OCI-LY1 (cell line): ENCODE measurements around the gene DYNC1I1.

Experiments
- H2AFZ ChIP-seq: fragments of 200-600 bp; sonication (generic), shearing (Covaris generic); 2 replicates; pipeline ENCODE4 v1.6.0; 2014; ENCODE audit warnings: antibody characterized with exemption, mild to moderate bottlenecking, low read length
- H3F3A ChIP-seq: fragments of 200-600 bp; sonication (generic), shearing (Covaris generic); 2 replicates; pipeline ENCODE4 v1.6.0; 2014; ENCODE audit warnings: mild to moderate bottlenecking, antibody characterized with exemption, low read length, moderate library complexity; ENCODE audit not compliant: insufficient read depth
- H3K27ac ChIP-seq: fragments of 200-600 bp; sonication (generic); 2 replicates; pipeline ENCODE4 v1.5.1; 2014; ENCODE audit warnings: low read length, mixed run types, mild to moderate bottlenecking, low read depth; ENCODE audit not compliant: poor library complexity, severe bottlenecking
- H3K27me3 ChIP-seq: fragments of 200-600 bp; sonication (generic); 2 replicates; pipeline ENCODE4 v1.6.0; 2014; ENCODE audit warnings: antibody characterized with exemption, mild to moderate bottlenecking, low read length, moderate library complexity; ENCODE audit not compliant: insufficient read depth
- H3K36me3 ChIP-seq: fragments of 200-600 bp; sonication (generic); 2 replicates; pipeline ENCODE4 v1.6.1; 2014; ENCODE audit warnings: mild to moderate bottlenecking, antibody characterized with exemption, low read length, moderate library complexity, mixed read lengths; ENCODE audit not compliant: insufficient read depth
- H3K4me1 ChIP-seq: fragments of 200-600 bp; sonication (generic); 2 replicates; pipeline ENCODE4 v1.5.1; 2014; ENCODE audit warnings: mild to moderate bottlenecking, low read length, moderate library complexity; ENCODE audit not compliant: insufficient read depth, severe bottlenecking
- H3K4me2 ChIP-seq: fragments of 200-600 bp; sonication (generic), shearing (Covaris generic); 2 replicates; pipeline ENCODE4 v1.6.1; 2014; ENCODE audit warnings: low read length
- H3K4me3 ChIP-seq: fragments of 200-600 bp; sonication (generic); 2 replicates; pipeline ENCODE4 v1.5.1; 2014; ENCODE audit warnings: low read length, low read depth, mild to moderate bottlenecking, mixed read lengths; ENCODE audit not compliant: poor library complexity, severe bottlenecking
- H3K79me2 ChIP-seq: fragments of 200-600 bp; shearing (Covaris generic); 2 replicates; pipeline ENCODE4 v1.6.1; 2016; ENCODE audit warnings: mixed run types, low read length, mixed read lengths; ENCODE audit not compliant: insufficient read depth
- H3K9ac ChIP-seq: fragments of 200-600 bp; sonication (generic), shearing (Covaris generic); 2 replicates; pipeline ENCODE4 v1.6.1; 2014; ENCODE audit warnings: mild to moderate bottlenecking, low read length, mixed read lengths
- H3K9me2 ChIP-seq: fragments of 200-600 bp; sonication (generic), shearing (Covaris generic); 2 replicates; pipeline ENCODE4 v1.6.1; 2014; ENCODE audit warnings: low read depth, mild to moderate bottlenecking, low read length, mixed read lengths
- H3K9me3 ChIP-seq: fragments of 200-600 bp; shearing (Covaris generic); 2 replicates; pipeline ENCODE4 v1.6.1; 2014; ENCODE audit warnings: low read length, mixed read lengths
- H4K20me1 ChIP-seq: fragments of 200-600 bp; sonication (generic), shearing (Covaris generic); 2 replicates; pipeline ENCODE4 v1.6.0; 2016; ENCODE audit warnings: mild to moderate bottlenecking, low read length; ENCODE audit not compliant: insufficient read depth
- CTCF ChIP-seq: fragments of 200-600 bp; sonication (generic), shearing (Covaris generic); IDR thresholded peaks from 2 replicates; pipeline ENCODE4 v1.5.1; 2017; ENCODE audit warnings: mild to moderate bottlenecking, antibody characterized with exemption, low read length, moderate library complexity, mixed read lengths
- EZH2 ChIP-seq: fragments of 200-600 bp; sonication (generic), shearing (Covaris generic); IDR thresholded peaks from 2 replicates; pipeline ENCODE4 v1.8.0; 2017; ENCODE audit warnings: borderline replicate concordance, mixed run types, mild to moderate bottlenecking, antibody characterized with exemption, low read length, moderate library complexity, mixed read lengths

Gene DYNC1I1

GRCh38 chr7:95772298-95772770, at the start of gene DYNC1I1:
Gene DYNC1I1 (plus strand): TSS chr7:95772554. CDS start chr7:95804730, 32,176 bp downstream.
- H3K4me3 ChIP-seq, result peak within 1 kb of the TSS; percentile 59
- no peaks in the 10 kb centered on the region for H3F3A ChIP-seq
- peak within 1 kb of the TSS; percentile 52 for H3K27ac ChIP-seq
- H3K9me3 ChIP-seq, result no peaks in the 10 kb centered on the region
- peaks cover 39% of the 10 kb centered on the region for H3K4me1 ChIP-seq
- H3K4me2 ChIP-seq, result peak within 1 kb of the TSS; percentile 36
- no peaks in the 10 kb centered on the region for H4K20me1 ChIP-seq
- H2AFZ ChIP-seq, result no peak within 1 kb of the TSS
- H3K36me3 ChIP-seq, result no peaks in the 10 kb centered on the region
- H3K9me2 ChIP-seq, result no peaks in the 10 kb centered on the region
- no peaks in the 10 kb centered on the region for H3K27me3 ChIP-seq
- H3K9ac ChIP-seq, result peak within 1 kb of the TSS; percentile 56; the same call in 1 of the 2 replicates
- TF ChIP-seq CTCF (no peak), EZH2 (no peak)
- H3K79me2 ChIP-seq, result no peaks in the 10 kb centered on the region

GRCh38 chr7:95723583-95724180, 48.7 kb upstream of the DYNC1I1 start:
- Histone ChIP-seq H2AFZ (no peak overlapping the region), H3K4me2 (no peak overlapping the region), H3K27ac (no peak overlapping the region), H3F3A (no peaks in the 10 kb centered on the region), H3K9me2 (no peaks in the 10 kb centered on the region), H3K27me3 (no peaks in the 10 kb centered on the region), H4K20me1 (no peaks in the 10 kb centered on the region), H3K9ac (no peak overlapping the region), H3K4me1 (peaks cover 32% of the 10 kb centered on the region), H3K4me3 (no peak overlapping the region), H3K79me2 (no peaks in the 10 kb centered on the region), H3K36me3 (no peaks in the 10 kb centered on the region), H3K9me3 (no peaks in the 10 kb centered on the region)
- TF ChIP-seq EZH2 (no peak), CTCF (peak; percentile 72)

DNA sequence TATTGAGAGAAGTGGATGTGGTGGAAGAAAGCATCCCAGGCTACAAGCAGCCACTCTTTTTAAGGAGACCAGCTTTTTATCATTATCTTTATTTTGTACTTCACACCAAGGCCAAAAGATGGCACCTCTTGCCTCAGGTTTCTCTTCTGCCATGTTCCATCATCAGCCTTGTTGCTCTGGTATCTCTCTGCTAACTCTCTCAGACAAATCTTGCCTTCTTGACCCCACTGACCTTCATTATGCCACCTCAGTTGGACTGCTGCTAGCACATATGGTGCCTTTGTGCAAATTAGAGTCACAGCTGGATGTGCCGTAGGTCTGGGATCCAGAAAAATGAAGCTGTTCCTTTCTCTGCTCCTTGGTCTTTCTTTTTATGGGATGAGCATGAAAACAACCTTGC, 47.1 kb upstream of the DYNC1I1 start:
- no peaks in the 10 kb centered on the region for H4K20me1 ChIP-seq
- peak; percentile 44; the same call in 1 of the 2 replicates for TF ChIP-seq CTCF
- no peak for TF ChIP-seq EZH2

More for the DNA sequence above, 47.1 kb upstream of the DYNC1I1 start:
- Histone ChIP-seq H3K27ac (no peak overlapping the region), H3K4me1 (peaks cover 32% of the 10 kb centered on the region), H3K9me3 (no peaks in the 10 kb centered on the region), H3K27me3 (no peaks in the 10 kb centered on the region), H3K9ac (no peak overlapping the region), H3K4me3 (no peak overlapping the region), H3F3A (no peaks in the 10 kb centered on the region), H3K36me3 (no peaks in the 10 kb centered on the region), H3K9me2 (no peaks in the 10 kb centered on the region), H3K4me2 (no peak overlapping the region), H2AFZ (no peak overlapping the region), H3K79me2 (no peaks in the 10 kb centered on the region)
